ENCODE data around the gene ARSG.
A peak's percentile ranks its signal among the peaks of the same experiment; 100 is the strongest.

ARSG gene

GRCh38 chr17:68463211-68464019 lies 172.1 kb downstream of the ARSG start:
- FAIRE-seq (no peak), DNase-seq (ENCODE audit: low spot score) (no peak)

- FAIRE-seq: no peak
- DNase-seq (ENCODE audit: low spot score): no peak
Observed at GRCh38 chr17:68468334-68468733, 177.0 kb downstream of the ARSG start.

GRCh38 chr17:68468788-68469187 lies 177.5 kb downstream of the ARSG start:
- FAIRE-seq (no peak), DNase-seq (ENCODE audit: low spot score) (peak; percentile 39)

All from RCC 7860 (cell line).